GM12878 (cell line): ENCODE data around the gene PACSIN3. TPM values are rescaled to one million over a fixed set of nuclear protein-coding genes. Genes with fewer than 3 reads are reported as not detected.

ENCODE experiments used
- ATAC-seq: fragments of 200-7000 bp; cut with Tn5 transposase; 3 replicates; pipeline ENCODE4 v1.9.1; 2020; ENCODE audit warnings: mild to moderate bottlenecking, moderate library complexity
- BruUV-seq: library from RNA; stranded (reverse); fragments of 400-500 nt; replicated peaks from 2 replicates; lab custom pipeline; 2021; lab: Mats Ljungman, UMichigan
- CTCF ChIA-PET: fragments of 300-600 bp; sonication (Branson Sonifier 250); formaldehyde crosslinking; extraction: SDS; loops from one replicate; lab custom pipeline; 2021; ENCODE audit warnings: inconsistent platforms; lab: Yijun Ruan, JAX
- POLR2A ChIA-PET: fragments of 350-600 bp; formaldehyde crosslinking; extraction: SDS; loops from one replicate; lab custom pipeline; 2021; ENCODE audit warnings: inconsistent platforms; lab: Charles Lee
- RAD21 ChIA-PET: fragments of 300-600 bp; sonication (Branson Sonifier 250); formaldehyde crosslinking; loops from one replicate; lab custom pipeline; 2023; ENCODE audit warnings: antibody characterized with exemption; ENCODE audit not compliant: unreplicated experiment; lab: Charles Lee
- SMC1A ChIA-PET: fragments of 300-600 bp; sonication (Branson Sonifier 250); formaldehyde crosslinking; loops from one replicate; lab custom pipeline; 2023; ENCODE audit not compliant: unreplicated experiment, uncharacterized antibody; lab: Charles Lee
- DNase-seq: peaks from one replicate; pipeline ENCODE4 v3.0.0-alpha.2; 2011; ENCODE audit warnings: low read depth, low spot score
- FAIRE-seq: peaks from 3 replicates; lab custom pipeline; 2011; peaks lifted over from hg19 to GRCh38; lab: Jason Lieb, UNC
- H2AFZ ChIP-seq: 2 replicates; pipeline ENCODE4 v1.6.0; 2011; ENCODE audit warnings: low read depth, low read length, control low read depth; ENCODE audit not compliant: control insufficient read depth
- H3K27ac ChIP-seq: 2 replicates; pipeline ENCODE4 v1.5.1; 2011; ENCODE audit warnings: control low read depth; ENCODE audit not compliant: control insufficient read depth, insufficient read depth
- H3K27me3 ChIP-seq, 2 experiments: replicated peaks in 1 of 2; 2 replicates each; pipeline versions ENCODE4 v1.6.0 to v1.6.1; 2011; ENCODE audit warnings: low read length in 1 of 2; ENCODE audit not compliant: control insufficient read depth in 2 of 2, insufficient read depth in 2 of 2
- H3K36me3 ChIP-seq, 2 experiments: 2 replicates each; pipeline ENCODE4 v1.5.1; 2011; ENCODE audit warnings: low read length in 1 of 2; ENCODE audit not compliant: control insufficient read depth in 2 of 2, insufficient read depth in 2 of 2
- H3K4me1 ChIP-seq: 2 replicates; pipeline ENCODE4 v1.6.1; 2011; ENCODE audit warnings: mild to moderate bottlenecking, low read length, moderate library complexity, mixed read lengths; ENCODE audit not compliant: control insufficient read depth, insufficient read depth
- H3K4me2 ChIP-seq: 2 replicates; pipeline ENCODE4 v1.6.0; 2011; ENCODE audit warnings: control low read depth; ENCODE audit not compliant: control insufficient read depth, insufficient read depth
- H3K4me3 ChIP-seq: fragments of 200-600 bp; sonication (generic); 2 replicates; pipeline ENCODE4 v1.5.1; 2016
- H3K79me2 ChIP-seq: 2 replicates; pipeline ENCODE4 v1.6.0; 2011; ENCODE audit warnings: low read length; ENCODE audit not compliant: control insufficient read depth, insufficient read depth
- H3K9ac ChIP-seq: 2 replicates; pipeline ENCODE4 v1.8.0; 2011; ENCODE audit warnings: low read length, control low read depth, mixed read lengths; ENCODE audit not compliant: control insufficient read depth, insufficient read depth
- H3K9me3 ChIP-seq: replicated peaks from 3 replicates; pipeline ENCODE4 v1.5.1; 2011; ENCODE audit warnings: mild to moderate bottlenecking, low read length; ENCODE audit not compliant: control insufficient read depth, insufficient read depth
- H4K20me1 ChIP-seq: 2 replicates; pipeline ENCODE4 v1.6.0; 2011; ENCODE audit not compliant: control insufficient read depth, insufficient read depth
- CBX5 ChIP-seq: sonication (generic); IDR thresholded peaks from 2 replicates; pipeline ENCODE4 v1.6.1; 2016; ENCODE audit warnings: low read depth, moderate library complexity, mild to moderate bottlenecking, inconsistent platforms
- DPF2 ChIP-seq: fragments of 450-650 bp; IDR thresholded peaks from 2 replicates; pipeline ENCODE4 v1.6.1; 2017; ENCODE audit warnings: mild to moderate bottlenecking
- EED ChIP-seq: sonication (generic); IDR thresholded peaks from 2 replicates; pipeline ENCODE4 v1.6.1; 2016; ENCODE audit warnings: antibody characterized with exemption, low read depth
- EGR1 ChIP-seq, 2 experiments: IDR thresholded peaks; 1 replicate in 1 of 2; 2 replicates in 1 of 2; pipeline ENCODE4 v1.6.1; 2011 to 2012; ENCODE audit warnings: low read depth in 2 of 2, low read length in 2 of 2, borderline replicate concordance in 1 of 2, mild to moderate bottlenecking in 1 of 2, moderate library complexity in 1 of 2
- IRF3 ChIP-seq: fragments of 450-650 bp; IDR thresholded peaks from 2 replicates; pipeline ENCODE4 v1.6.1; 2014; ENCODE audit warnings: mild to moderate bottlenecking
- MEF2A ChIP-seq: IDR thresholded peaks from 2 replicates; pipeline ENCODE4 v1.6.1; 2011; ENCODE audit warnings: low read depth, mild to moderate bottlenecking, low read length, moderate library complexity; ENCODE audit not compliant: insufficient read depth
- MYB ChIP-seq: fragments of 150-350 bp; IDR thresholded peaks from 2 replicates; pipeline ENCODE4 v1.6.1; 2014; ENCODE audit warnings: mild to moderate bottlenecking, low read depth, low read length, borderline replicate concordance
- NFIC ChIP-seq: IDR thresholded peaks from 2 replicates; pipeline ENCODE4 v1.6.1; 2012; ENCODE audit warnings: low read depth, mild to moderate bottlenecking, inconsistent platforms, low read length, moderate library complexity
- NR2C2 ChIP-seq: IDR thresholded peaks from 2 replicates; pipeline ENCODE4 v1.6.1; 2011; ENCODE audit warnings: borderline replicate concordance, low read depth; ENCODE audit not compliant: control insufficient read depth, insufficient read length
- PML ChIP-seq: IDR thresholded peaks from 2 replicates; pipeline ENCODE4 v1.6.1; 2012; ENCODE audit warnings: low read length, inconsistent platforms
- STAT1 ChIP-seq: fragments of 450-650 bp; conservative IDR thresholded peaks from 2 replicates; pipeline ENCODE4 v1.6.1; 2014; ENCODE audit warnings: antibody characterized with exemption, mild to moderate bottlenecking
- YBX1 ChIP-seq: fragments of 450-650 bp; IDR thresholded peaks from 2 replicates; pipeline ENCODE4 v1.6.1; 2016; ENCODE audit warnings: antibody characterized with exemption
- ZBTB40 ChIP-seq: fragments of 450-650 bp; IDR thresholded peaks from 2 replicates; pipeline ENCODE4 v1.6.1; 2016; ENCODE audit warnings: mild to moderate bottlenecking, moderate library complexity, borderline replicate concordance
- ZNF687 ChIP-seq: fragments of 450-650 bp; IDR thresholded peaks from 2 replicates; pipeline ENCODE4 v1.6.1; 2017; ENCODE audit warnings: mild to moderate bottlenecking, moderate library complexity
- WGBS: methylation state at CpG from one replicate; pipeline ENCODE4 v1.1.6; 2016; ENCODE audit warnings: low lambda C conversion rate; ENCODE audit not compliant: insufficient replicate concordance, insufficient coverage; ENCODE audit errors: missing lambda C conversion rate; 5-methylcytosine and 5-hydroxymethylcytosine counted together
- in situ Hi-C: fragments of 300-500 bp; cut with MboI; formaldehyde crosslinking; loops from 9 replicates; pipeline ENCODE4 v1.14.3; 2018; ENCODE audit warnings: mixed read lengths
- intact Hi-C: fragments of 100-400 bp; cut with micrococcal nuclease; formaldehyde crosslinking; loops from one replicate; pipeline ENCODE4 v1.14.2; 2022; ENCODE audit not compliant: unreplicated experiment
- polyA plus RNA-seq, 11 experiments: library from polyadenylated mRNA; depleted of rRNA in 4 of 11; unstranded in 6 of 11; stranded (reverse) in 5 of 11; fragments of >200 nt; fragmentation: Nextera tagmentation in 4 of 11; fragmentation: Illumina TruSeq in 1 of 11; extraction: Ambion mirVana in 4 of 11; extraction: Trizol in 1 of 11; gene quantifications; 1 replicate in 1 of 11; 2 replicates in 10 of 11; pipeline versions ENCODE4 v1.2.1 to v1.2.3, GENCODE V29; 2011 to 2016; ENCODE audit warnings: inconsistent platforms in 2 of 11, missing spikeins in 2 of 11, low read depth in 1 of 11
- total RNA-seq, 4 experiments: library from RNA; depleted of rRNA in 3 of 4; stranded (reverse); fragments of >200 nt in 3 of 4; fragmentation: Illumina TruSeq in 1 of 4; extraction: Trizol in 1 of 4; gene quantifications; 2 replicates each; pipeline versions ENCODE4 v1.2.1 to v1.2.3, GENCODE V29; 2013 to 2021

PACSIN3 gene
- total and polyA plus RNA-seq, 10 of the 15 experiments (the other 5 are each of a cell fraction or from before 2014, with no cell fraction given), result 0.05 to 0.82 (median 0.22) TPM; not detected in 1

GRCh38 chr11:47131136-47131535 is 55.1 kb downstream of the PACSIN3 start (continued):
- TF ChIP-seq ZBTB40 (no peak), NFIC (peak; percentile 58), PML (no peak), CBX5 (no peak), STAT1 (no peak), EED (peak; percentile 63; the same call in 1 of the 2 replicates), EGR1 (IDR thresholded peaks at IDR 0.05; ENCODE audit: borderline replicate concordance in 1 of 2, low read depth in 2 of 2, low read length in 2 of 2) (no peak)

GRCh38 chr11:47130543-47130942 is 55.7 kb downstream of the PACSIN3 start:
- RAD21 ChIA-PET, result interaction anchor here (0.6 to 2.1 kb wide), 2 partner anchors 15 to 22 kb away, joined by 4 to 6 read pairs; no protein-coding TSS in a partner anchor
- no peak for TF ChIP-seq IRF3
- no peak for TF ChIP-seq MYB
- no peak for TF ChIP-seq DPF2
- no peak for TF ChIP-seq NR2C2
- TF ChIP-seq ZNF687, result no peak
- TF ChIP-seq MEF2A, result no peak
- no peak for TF ChIP-seq YBX1

More at GRCh38 chr11:47130543-47130942, 55.7 kb downstream of the PACSIN3 start:
- Histone ChIP-seq H3K4me1 (peaks cover 7% of the 10 kb centered on the region; the same call in 1 of the 2 replicates), H3K9ac (no peak overlapping the region), H3K27ac (no peak overlapping the region), H2AFZ (no peak overlapping the region), H3K4me2 (no peak overlapping the region), H3K36me3 (no peaks in the 10 kb centered on the region), H3K27me3 (no peaks in the 10 kb centered on the region), H3K79me2 (no peaks in the 10 kb centered on the region), H4K20me1 (no peaks in the 10 kb centered on the region), H3K4me3 (no peak overlapping the region), H3K9me3 (no peaks in the 10 kb centered on the region)
- FAIRE-seq (no peak), ATAC-seq (no peak), DNase-seq (no peak)
- in situ Hi-C loops, result no loop called here
- no TSS peak for BruUV-seq
- POLR2A ChIA-PET, result interaction anchor here (0.6 kb wide), 1 partner anchor 437 kb away, joined by 3 read pairs; no protein-coding TSS in a partner anchor
- SMC1A ChIA-PET, result interaction anchor here (1.2 kb wide), 2 partner anchors 10 to 22 kb away, joined by 3 to 7 read pairs; no protein-coding TSS in a partner anchor
- intact Hi-C loops, result no loop called here
- 89% methylated on average over 3 of the region's 3 CpGs for WGBS
- CTCF ChIA-PET, result interaction anchor here (0.9 to 1.4 kb wide), 3 partner anchors 9 to 30 kb away, joined by 5 to 6 read pairs (median 5); no protein-coding TSS in a partner anchor
